Measurements from ENCODE around the gene TACSTD2.

GRCh38 chr1:58583496-58583895 is 6.4 kb upstream of the TACSTD2 start:
- no peak for TF ChIP-seq EZH2 (IDR thresholded peaks at IDR 0.05; ENCODE audit: borderline replicate concordance, low read depth, low read length, poor library complexity, severe bottlenecking)
- no peak for TF ChIP-seq CTCF (conservative IDR thresholded peaks at IDR 0.05; ENCODE audit: low read depth, low read length)
